GM18861 (cell line): ENCODE measurements around the gene ZC3H7B.
"Not testable (repeated sequence)": the region's sequence is repeated elsewhere in the genome, so short reads cannot be mapped to it uniquely, and the experiment has no call there.

Experiments used
- ATAC-seq: cut with Tn5 transposase; IDR thresholded peaks from one replicate; pipeline ENCODE4 v1.9.1; 2021; ENCODE audit not compliant: unreplicated experiment

Gene ZC3H7B, protein sequence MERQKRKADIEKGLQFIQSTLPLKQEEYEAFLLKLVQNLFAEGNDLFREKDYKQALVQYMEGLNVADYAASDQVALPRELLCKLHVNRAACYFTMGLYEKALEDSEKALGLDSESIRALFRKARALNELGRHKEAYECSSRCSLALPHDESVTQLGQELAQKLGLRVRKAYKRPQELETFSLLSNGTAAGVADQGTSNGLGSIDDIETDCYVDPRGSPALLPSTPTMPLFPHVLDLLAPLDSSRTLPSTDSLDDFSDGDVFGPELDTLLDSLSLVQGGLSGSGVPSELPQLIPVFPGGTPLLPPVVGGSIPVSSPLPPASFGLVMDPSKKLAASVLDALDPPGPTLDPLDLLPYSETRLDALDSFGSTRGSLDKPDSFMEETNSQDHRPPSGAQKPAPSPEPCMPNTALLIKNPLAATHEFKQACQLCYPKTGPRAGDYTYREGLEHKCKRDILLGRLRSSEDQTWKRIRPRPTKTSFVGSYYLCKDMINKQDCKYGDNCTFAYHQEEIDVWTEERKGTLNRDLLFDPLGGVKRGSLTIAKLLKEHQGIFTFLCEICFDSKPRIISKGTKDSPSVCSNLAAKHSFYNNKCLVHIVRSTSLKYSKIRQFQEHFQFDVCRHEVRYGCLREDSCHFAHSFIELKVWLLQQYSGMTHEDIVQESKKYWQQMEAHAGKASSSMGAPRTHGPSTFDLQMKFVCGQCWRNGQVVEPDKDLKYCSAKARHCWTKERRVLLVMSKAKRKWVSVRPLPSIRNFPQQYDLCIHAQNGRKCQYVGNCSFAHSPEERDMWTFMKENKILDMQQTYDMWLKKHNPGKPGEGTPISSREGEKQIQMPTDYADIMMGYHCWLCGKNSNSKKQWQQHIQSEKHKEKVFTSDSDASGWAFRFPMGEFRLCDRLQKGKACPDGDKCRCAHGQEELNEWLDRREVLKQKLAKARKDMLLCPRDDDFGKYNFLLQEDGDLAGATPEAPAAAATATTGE

DNA sequence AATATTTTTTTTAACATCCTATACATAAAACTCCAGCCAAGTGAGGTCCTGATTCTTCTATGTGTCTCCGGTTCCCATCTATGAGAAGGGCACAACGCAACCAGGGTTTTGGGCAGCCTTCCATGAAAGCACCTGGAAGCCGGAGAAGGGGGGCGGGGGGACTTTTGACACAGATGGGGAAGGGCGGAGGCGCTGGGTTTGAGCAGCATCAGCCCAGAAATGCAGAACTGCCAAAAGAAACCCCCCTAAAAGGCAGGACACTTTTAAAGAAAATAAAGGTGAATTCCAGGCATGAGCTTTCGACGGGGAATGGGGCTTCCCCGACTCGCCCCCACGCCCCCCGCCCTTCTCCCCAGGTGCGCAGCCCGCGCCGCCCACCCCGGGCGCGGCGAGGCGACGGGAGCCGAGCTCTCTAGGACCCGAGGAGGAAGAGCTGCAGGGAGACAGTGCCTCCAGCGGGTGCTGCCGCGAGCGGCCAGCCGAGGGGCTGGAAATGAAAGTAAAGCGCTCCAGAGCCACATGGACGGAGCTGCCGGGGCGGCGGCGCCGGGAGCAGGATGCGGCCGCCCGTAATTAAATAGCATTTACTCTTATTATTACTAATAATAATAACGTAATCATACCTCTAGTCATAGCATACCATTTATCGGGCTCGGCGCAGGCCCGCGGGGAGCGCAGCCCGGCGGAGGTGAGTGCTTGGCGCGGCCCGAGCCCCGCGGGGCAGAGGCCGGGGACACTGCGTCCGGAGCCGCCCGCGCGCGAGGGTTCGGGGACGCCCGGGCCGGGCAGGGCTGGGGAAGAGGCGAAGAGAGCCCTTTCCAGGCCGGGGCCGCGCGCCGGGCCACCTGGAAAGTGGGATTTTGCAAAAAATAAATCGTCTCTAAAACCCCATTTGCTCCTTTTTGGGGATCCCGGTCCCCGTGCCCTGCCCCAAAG lies at the start of gene ZC3H7B:
Gene ZC3H7B, plus strand, starts transcription at position 441 of the 936 bp plus-strand sequence. CDS start 19,136 bp downstream, outside the sequence.
- ATAC-seq: peak; percentile 93

- no peak for ATAC-seq
Measured at GRCh38 chr22:41252365-41252764, 49.0 kb upstream of the ZC3H7B start.

DNA sequence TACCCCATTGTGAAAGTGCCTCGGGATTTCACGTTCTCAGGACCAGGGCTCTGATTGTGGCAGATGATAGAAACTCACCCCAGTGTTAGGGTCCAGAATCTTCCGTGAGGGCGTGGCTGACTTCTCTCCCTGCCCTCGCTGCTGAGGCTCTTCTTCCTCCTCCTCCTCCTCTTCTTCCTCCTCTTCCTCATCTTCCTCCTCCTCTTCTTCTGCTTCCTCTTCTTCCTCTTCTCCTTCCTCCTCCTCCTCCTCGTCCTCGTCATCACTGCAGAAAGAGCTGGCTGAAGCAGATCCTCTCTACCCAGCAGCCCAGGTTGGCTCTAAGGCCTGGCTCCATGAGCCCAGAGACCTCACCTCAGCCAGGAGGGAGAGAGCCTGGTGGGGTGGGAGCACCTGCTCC lies 47.1 kb upstream of the ZC3H7B start:
- no peak for ATAC-seq

DNA sequence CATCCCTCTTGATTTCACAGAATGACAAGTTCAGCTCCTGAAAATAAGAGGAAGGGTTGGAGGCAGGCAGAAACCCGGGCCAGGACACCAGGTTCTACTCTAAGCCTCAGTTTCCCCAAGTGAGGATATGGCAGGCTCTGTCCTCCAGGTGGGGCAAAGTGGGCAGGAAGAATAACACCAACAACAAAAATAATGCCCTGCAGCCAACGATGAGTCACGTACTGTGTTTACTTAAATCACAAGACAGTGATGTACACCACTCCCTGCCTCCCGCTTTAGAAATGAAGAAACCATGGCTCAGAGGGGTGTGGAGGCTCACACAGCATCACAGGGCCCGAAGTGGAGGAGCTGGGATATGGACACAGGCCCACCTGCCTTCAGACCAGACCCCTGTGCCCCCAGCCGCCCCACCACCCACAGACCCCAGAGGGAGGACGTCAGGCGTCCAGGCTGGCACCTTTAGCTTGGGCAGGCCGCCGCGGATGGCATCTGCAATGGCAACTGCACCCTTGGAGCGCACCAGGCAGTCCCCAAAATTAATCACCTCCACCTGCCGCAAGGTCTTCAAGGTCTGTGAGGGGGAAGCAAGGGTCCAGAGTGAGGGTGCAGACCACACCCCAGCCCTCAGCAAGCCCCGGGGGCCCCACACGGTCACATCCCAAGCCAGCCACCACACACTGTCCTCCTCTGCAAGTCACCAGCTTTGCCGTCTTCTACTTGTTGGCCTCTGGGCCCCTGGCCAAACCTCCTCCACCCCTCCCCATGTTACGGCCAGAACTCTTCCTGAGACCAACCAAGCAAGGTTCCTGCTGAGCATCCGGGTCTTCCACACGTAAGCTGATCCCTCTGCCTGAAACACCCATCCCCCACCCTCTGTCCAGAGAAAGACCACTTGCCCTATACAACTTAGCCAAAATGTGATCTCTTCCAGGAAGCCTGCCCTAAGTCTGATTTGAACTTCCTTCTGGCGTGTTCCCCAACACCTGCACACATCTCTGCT lies 44.8 kb upstream of the ZC3H7B start:
- no peak for ATAC-seq

DNA sequence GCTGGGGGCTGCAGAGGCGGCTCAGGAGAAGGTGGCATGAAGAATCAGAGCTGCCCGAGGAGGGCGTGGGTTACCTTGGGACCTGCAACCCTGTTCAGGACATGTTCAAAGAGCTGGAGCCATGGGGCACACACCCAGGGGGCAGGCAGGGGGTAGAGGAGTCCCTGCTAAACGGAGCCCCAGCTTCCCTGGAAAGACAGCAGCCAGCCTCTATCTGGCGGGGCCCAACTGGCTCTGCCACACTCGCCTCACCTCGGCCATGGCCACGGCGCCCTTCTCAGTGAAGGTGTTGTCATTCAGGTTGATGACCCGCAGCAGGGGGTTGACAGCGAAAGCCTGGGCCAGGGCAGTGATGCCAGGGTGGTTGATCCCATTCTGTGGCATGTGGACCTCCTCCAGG lies 43.6 kb upstream of the ZC3H7B start:
- no peak for ATAC-seq

GRCh38 chr22:41259756-41260155 lies 41.6 kb upstream of the ZC3H7B start:
- ATAC-seq: not testable (repeated sequence)

DNA sequence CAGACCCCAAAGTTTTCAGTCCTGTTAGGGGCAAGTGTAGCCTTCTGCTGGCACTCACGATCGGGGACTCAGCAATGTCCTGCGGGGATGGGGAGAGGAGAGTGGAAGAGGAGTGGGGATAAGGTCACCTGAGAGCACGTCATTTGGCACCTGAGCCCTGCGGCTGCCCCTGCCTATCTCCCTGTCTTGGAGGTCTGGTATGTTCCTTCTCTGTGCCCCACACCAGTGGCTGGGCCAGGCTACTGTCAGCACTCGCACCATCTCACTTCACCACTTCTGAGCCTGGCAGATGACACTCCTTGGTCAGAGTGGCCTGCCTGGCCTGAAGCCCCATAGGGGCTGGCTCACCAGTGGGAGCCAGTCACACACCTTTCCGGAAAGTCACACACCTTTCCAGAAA lies 40.5 kb upstream of the ZC3H7B start:
- ATAC-seq: no peak

DNA sequence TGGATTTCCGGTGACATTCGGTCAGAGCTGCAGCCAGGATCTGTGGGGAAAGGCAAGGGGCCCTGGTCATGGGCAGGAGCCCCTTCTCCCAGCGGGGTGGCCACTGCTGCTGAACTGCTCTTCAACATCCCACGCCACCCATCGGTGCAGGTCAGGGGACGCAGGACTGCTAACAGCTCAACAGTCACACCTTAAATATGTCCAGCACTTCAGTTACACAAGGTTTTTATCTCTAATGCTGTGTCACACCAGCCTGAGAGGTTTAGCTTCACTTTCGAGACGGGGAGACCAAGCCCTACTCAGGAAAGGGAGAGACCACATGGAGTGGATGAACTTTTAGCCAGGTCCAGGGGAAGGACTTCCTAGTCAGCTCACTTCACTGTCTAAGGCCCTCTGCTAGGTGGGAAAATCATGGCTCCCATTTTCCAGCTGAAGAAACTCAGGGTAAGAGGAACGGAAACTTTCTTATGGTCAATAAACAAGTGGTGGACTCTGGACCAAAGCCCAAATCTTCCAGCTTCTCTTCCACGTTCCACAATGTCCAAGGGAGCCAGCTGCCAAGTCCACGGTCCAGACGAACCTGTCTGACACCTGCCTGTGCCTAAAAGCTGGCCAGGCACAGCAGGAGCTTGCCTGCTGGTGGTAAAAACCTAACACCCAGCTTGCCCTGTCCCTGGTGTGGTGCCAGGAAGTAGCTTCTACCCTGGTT lies 39.6 kb upstream of the ZC3H7B start:
- ATAC-seq: no peak

DNA sequence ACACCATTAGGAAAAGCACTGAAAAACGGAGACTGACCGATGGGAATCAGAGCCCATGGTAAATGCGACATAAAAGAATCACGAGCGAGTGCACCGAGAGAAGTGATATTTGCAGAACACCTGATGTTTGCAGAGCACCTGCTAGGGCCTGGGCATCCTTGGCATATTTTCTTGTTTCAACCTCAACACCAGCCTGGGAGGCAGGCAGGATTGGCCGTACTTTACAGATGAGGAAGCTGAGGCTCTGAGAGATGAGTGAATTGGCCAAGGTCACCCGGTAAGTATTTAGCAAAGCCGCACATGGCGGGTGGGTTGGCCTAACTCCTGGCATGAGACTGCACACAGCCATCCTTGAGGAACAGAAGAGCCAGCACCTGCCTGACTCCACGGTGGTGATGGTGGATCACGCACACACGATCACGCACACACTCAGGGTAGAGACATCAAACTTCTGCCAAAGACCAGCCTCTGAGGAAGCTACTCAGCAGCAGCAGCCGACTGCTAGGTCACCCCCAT lies 39.0 kb upstream of the ZC3H7B start:
- ATAC-seq: no peak

- ATAC-seq: no peak
Measured at GRCh38 chr22:41263704-41264103, 37.6 kb upstream of the ZC3H7B start.

DNA sequence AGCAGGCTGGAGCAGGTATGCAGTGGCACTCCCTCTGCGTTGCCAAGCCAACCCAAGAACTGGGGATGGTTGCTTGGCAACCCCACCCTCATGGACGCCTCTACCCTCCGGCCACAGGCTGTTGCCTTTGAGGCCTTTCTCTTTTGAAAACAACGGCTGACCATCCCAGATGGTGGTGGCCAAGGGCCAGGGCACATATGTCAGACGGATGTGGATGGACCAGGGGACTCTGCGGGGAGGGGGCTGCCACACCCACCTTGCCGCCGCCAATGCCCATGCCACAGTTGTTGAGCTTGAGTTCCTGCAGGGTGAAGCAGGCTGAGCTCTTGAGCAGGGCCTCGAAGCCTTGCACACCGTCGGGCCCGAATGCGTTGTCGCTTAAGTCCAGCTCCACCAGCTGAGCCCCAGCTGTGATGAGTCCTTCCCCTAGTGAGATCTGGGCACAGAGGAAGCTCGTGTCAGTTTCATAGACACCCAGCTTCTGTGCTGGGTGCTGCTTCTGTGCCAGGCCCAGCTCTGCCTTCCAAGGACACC lies 36.9 kb upstream of the ZC3H7B start:
- no peak for ATAC-seq

- no peak for ATAC-seq
Measured at GRCh38 chr22:41267958-41268357, 33.4 kb upstream of the ZC3H7B start.

- ATAC-seq: no peak
Measured at GRCh38 chr22:41271787-41272186, 29.5 kb upstream of the ZC3H7B start.

DNA sequence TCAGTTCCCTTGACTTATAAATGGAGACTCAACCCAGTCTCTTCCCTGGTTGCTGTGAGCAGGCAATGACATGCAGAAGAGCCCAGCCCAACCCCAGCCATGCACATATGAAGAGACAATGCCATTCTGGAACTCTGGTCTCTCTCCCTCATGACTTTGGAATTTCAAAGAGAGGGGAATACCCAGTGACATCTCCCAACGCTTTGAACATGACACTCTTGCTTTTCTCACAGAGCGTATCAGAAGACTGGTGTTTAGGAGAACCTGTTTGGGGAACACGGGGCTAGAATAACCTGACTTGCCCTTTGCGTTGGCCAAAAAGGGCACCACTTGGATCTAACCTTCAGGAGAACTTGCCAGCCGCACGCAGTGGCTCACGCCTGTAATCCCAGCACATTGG lies 28.2 kb upstream of the ZC3H7B start:
- no peak for ATAC-seq

DNA sequence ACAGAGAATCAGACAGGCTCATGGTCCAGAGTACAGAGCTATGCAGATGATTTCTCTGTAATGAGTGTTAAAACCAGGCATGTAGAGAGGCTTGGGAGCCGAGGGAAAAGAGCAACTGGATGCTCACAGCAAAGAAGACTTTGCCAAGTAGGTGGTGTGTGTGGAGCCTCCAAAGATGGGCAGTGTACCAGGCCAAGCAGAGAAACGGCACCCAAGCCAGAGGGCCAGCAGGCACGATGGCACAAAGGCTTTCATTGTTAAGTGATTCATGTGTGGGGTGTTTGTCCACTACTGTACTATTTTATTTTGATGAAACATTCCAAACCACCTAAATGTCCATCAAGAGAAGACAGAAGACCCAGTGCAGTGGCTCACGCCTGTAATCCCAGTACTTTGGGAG lies 26.5 kb upstream of the ZC3H7B start:
- ATAC-seq: no peak

GRCh38 chr22:41280065-41280464 lies 21.3 kb upstream of the ZC3H7B start:
- no peak for ATAC-seq

DNA sequence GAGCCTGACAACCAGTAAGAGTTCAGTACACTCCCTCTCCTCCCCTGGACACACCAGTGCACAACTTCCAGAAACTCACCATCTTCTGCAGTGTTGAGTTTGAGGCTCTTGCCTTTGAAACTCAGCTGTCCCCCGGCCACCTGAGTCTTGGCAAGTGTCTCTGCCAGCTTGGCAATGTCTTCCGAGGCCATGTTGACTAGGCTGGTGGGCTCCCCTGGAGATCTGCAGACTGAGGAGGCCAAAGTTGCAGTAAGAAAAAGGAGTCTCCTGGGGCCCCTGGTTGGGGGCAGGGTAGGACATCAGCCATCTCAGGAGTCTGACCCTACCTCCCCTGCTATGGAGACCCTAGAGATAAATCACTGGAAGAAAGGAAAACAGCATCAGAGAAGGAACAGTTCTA lies 20.5 kb upstream of the ZC3H7B start:
- no peak for ATAC-seq

- ATAC-seq: no peak
Measured at GRCh38 chr22:41284465-41284864, 16.9 kb upstream of the ZC3H7B start.
